Uterus (tissue), 2 donors: ENCODE measurements around the gene DMAC2.

Experiments
- POLR2A ChIP-seq, 2 donors: fragments of 450-650 bp; IDR thresholded peaks; one replicate each; pipeline ENCODE4 v1.6.1; 2016; ENCODE audit warnings: antibody characterized with exemption in 2 of 2, mild to moderate bottlenecking in 1 of 2, moderate library complexity in 1 of 2
- TF ChIP-seq, protein P1 (sequence below), 4 experiments: fragments of 200-600 bp in 2 of 4; fragments of 450-650 bp in 2 of 4; sonication (generic) in 2 of 4; IDR thresholded peaks; one replicate each; pipeline ENCODE4 v1.5.1; 2016 to 2019; ENCODE audit warnings: antibody characterized with exemption in 4 of 4, mild to moderate bottlenecking in 2 of 4, moderate library complexity in 1 of 4

GRCh38 chr19:41395355-41395754, 44.4 kb downstream of the DMAC2 start:
- TF ChIP-seq, protein P1, sequence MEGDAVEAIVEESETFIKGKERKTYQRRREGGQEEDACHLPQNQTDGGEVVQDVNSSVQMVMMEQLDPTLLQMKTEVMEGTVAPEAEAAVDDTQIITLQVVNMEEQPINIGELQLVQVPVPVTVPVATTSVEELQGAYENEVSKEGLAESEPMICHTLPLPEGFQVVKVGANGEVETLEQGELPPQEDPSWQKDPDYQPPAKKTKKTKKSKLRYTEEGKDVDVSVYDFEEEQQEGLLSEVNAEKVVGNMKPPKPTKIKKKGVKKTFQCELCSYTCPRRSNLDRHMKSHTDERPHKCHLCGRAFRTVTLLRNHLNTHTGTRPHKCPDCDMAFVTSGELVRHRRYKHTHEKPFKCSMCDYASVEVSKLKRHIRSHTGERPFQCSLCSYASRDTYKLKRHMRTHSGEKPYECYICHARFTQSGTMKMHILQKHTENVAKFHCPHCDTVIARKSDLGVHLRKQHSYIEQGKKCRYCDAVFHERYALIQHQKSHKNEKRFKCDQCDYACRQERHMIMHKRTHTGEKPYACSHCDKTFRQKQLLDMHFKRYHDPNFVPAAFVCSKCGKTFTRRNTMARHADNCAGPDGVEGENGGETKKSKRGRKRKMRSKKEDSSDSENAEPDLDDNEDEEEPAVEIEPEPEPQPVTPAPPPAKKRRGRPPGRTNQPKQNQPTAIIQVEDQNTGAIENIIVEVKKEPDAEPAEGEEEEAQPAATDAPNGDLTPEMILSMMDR (IDR thresholded peaks at IDR 0.05) = no peak
- no peak for TF ChIP-seq POLR2A (IDR thresholded peaks at IDR 0.05)
